Thyroid gland (tissue), 4 donors: ENCODE data around the gene TLCD5.

Experiments used
- CTCF ChIP-seq, 6 experiments: fragments of 200-600 bp in 3 of 6; fragments of 450-650 bp in 3 of 6; sonication (generic) in 3 of 6; IDR thresholded peaks; one replicate each; pipeline ENCODE4 v1.5.1; 2016 to 2019; ENCODE audit warnings: antibody characterized with exemption in 6 of 6, mild to moderate bottlenecking in 2 of 6, inconsistent platforms in 1 of 6, moderate library complexity in 1 of 6
- POLR2A ChIP-seq, 2 donors: fragments of 450-650 bp; IDR thresholded peaks; one replicate each; pipeline ENCODE4 v1.6.1; 2017; ENCODE audit warnings: antibody characterized with exemption in 2 of 2, mild to moderate bottlenecking in 2 of 2, moderate library complexity in 1 of 2

- TF ChIP-seq CTCF (IDR thresholded peaks at IDR 0.05) = no peak
- no peak for TF ChIP-seq POLR2A (IDR thresholded peaks at IDR 0.05)
Measured at GRCh38 chr11:120327311-120327710, 2.2 kb downstream of the TLCD5 start.
